ENCODE results near the gene GPC6. TPM values are rescaled to one million over a fixed set of nuclear protein-coding genes. Genes with fewer than 3 reads are reported as not detected.
A peak's percentile ranks its signal among the peaks of the same experiment; 100 is the strongest.

The GPC6 gene
- total RNA-seq, 1 donor from 2014 or later: 18.7 TPM

GRCh38 chr13:93455861-93456260, 229.3 kb downstream of the GPC6 start:
- TF ChIP-seq CTCF (conservative IDR thresholded peaks at IDR 0.05; ENCODE audit: low read depth, low read length): no peak
- no peak overlapping the region for H3K4me3 ChIP-seq (ENCODE audit: low read depth, low read length)
- no peak for DNase-seq (ENCODE audit: low read depth)

GRCh38 chr13:93460005-93460404, 233.4 kb downstream of the GPC6 start:
- TF ChIP-seq CTCF (conservative IDR thresholded peaks at IDR 0.05; ENCODE audit: low read depth, low read length): no peak
- no peak for DNase-seq (ENCODE audit: low read depth)
- no peak overlapping the region for H3K4me3 ChIP-seq (ENCODE audit: low read depth, low read length)

GRCh38 chr13:93462151-93462550, 235.5 kb downstream of the GPC6 start:
- H3K4me3 ChIP-seq (ENCODE audit: low read depth, low read length): no peak overlapping the region
- TF ChIP-seq CTCF (conservative IDR thresholded peaks at IDR 0.05; ENCODE audit: low read depth, low read length): no peak
- no peak for DNase-seq (ENCODE audit: low read depth)

- no peak for TF ChIP-seq CTCF (conservative IDR thresholded peaks at IDR 0.05; ENCODE audit: low read depth, low read length)
- DNase-seq (ENCODE audit: low read depth): no peak
- H3K4me3 ChIP-seq (ENCODE audit: low read depth, low read length): no peak overlapping the region
Measured at GRCh38 chr13:93466502-93467036, 240.0 kb downstream of the GPC6 start.

GRCh38 chr13:93467175-93467574, 240.6 kb downstream of the GPC6 start:
- H3K4me3 ChIP-seq (ENCODE audit: low read depth, low read length): no peak overlapping the region
- peak; percentile 1 for TF ChIP-seq CTCF (conservative IDR thresholded peaks at IDR 0.05; ENCODE audit: low read depth, low read length)
- no peak for DNase-seq (ENCODE audit: low read depth)

- no peak for TF ChIP-seq CTCF (conservative IDR thresholded peaks at IDR 0.05; ENCODE audit: low read depth, low read length)
- H3K4me3 ChIP-seq (ENCODE audit: low read depth, low read length): no peak overlapping the region
- no peak for DNase-seq (ENCODE audit: low read depth)
Measured at GRCh38 chr13:93468433-93468832, 241.8 kb downstream of the GPC6 start.

- H3K4me3 ChIP-seq (ENCODE audit: low read depth, low read length): no peak overlapping the region
- no peak for DNase-seq (ENCODE audit: low read depth)
- no peak for TF ChIP-seq CTCF (conservative IDR thresholded peaks at IDR 0.05; ENCODE audit: low read depth, low read length)
Measured at GRCh38 chr13:93472296-93472695, 245.7 kb downstream of the GPC6 start.

All from epithelial cell of proximal tubule (primary cell).